Activated CD4-positive, alpha-beta T cell treated with anti-CD3 and anti-CD28 coated beads, Interleukin-2, amount 50 U/mL, for 48 hours (primary cell): Measurements from ENCODE around the gene RB1.
"Not testable (repeated sequence)": the region's sequence is repeated elsewhere in the genome, so short reads cannot be mapped to it uniquely, and the experiment has no call there.

Experiments used
- DNase-seq, 2 experiments: peaks; one replicate each; pipeline ENCODE4 v3.0.0-alpha.2; 2020

The RB1 gene

GRCh38 chr13:48355524-48355923 lies 52.0 kb downstream of the RB1 start:
- not testable (repeated sequence) for DNase-seq

- DNase-seq = no peak
Observed at GRCh38 chr13:48356750-48357149, 53.2 kb downstream of the RB1 start.

- DNase-seq = no peak
Observed at GRCh38 chr13:48369988-48370387, 66.4 kb downstream of the RB1 start.

- DNase-seq = no peak
Observed at GRCh38 chr13:48370815-48371214, 67.3 kb downstream of the RB1 start.

GRCh38 chr13:48377857-48378256 lies 74.3 kb downstream of the RB1 start:
- DNase-seq = no peak

GRCh38 chr13:48380581-48380980 lies 77.0 kb downstream of the RB1 start:
- DNase-seq = no peak

GRCh38 chr13:48383384-48383783 lies 79.8 kb downstream of the RB1 start:
- no peak for DNase-seq

GRCh38 chr13:48386816-48387215 lies 83.3 kb downstream of the RB1 start:
- no peak for DNase-seq

- no peak for DNase-seq
Observed at GRCh38 chr13:48391257-48391656, 87.7 kb downstream of the RB1 start.

- no peak for DNase-seq
Observed at GRCh38 chr13:48393030-48393697, 89.6 kb downstream of the RB1 start.

GRCh38 chr13:48393698-48394085 lies 90.1 kb downstream of the RB1 start:
- no peak for DNase-seq

- DNase-seq = no peak
Observed at GRCh38 chr13:48397744-48398143, 94.2 kb downstream of the RB1 start.

GRCh38 chr13:48398450-48399095 lies 95.0 kb downstream of the RB1 start:
- no peak for DNase-seq

GRCh38 chr13:48400090-48400694 lies 96.6 kb downstream of the RB1 start:
- DNase-seq = no peak

- no peak for DNase-seq
Observed at GRCh38 chr13:48400850-48401291, 97.3 kb downstream of the RB1 start.

- no peak for DNase-seq
Observed at GRCh38 chr13:48401480-48401879, 97.9 kb downstream of the RB1 start.

GRCh38 chr13:48402325-48402932 lies 98.9 kb downstream of the RB1 start:
- peak in 1 of 2 experiments; percentile 16 for DNase-seq

GRCh38 chr13:48403151-48403631 lies 99.6 kb downstream of the RB1 start:
- peak in 1 of 2 experiments; percentile 36 for DNase-seq

- no peak for DNase-seq
Observed at GRCh38 chr13:48403913-48404312, 100.4 kb downstream of the RB1 start.

- no peak for DNase-seq
Observed at GRCh38 chr13:48404952-48405351, 101.4 kb downstream of the RB1 start.

GRCh38 chr13:48405875-48406274 lies 102.3 kb downstream of the RB1 start:
- DNase-seq = no peak

GRCh38 chr13:48410199-48410598 lies 106.6 kb downstream of the RB1 start:
- DNase-seq = no peak

- no peak for DNase-seq
Observed at GRCh38 chr13:48411147-48411794, 107.7 kb downstream of the RB1 start.
